ENCODE measurements around the gene SRD5A3.

Gene SRD5A3

DNA sequence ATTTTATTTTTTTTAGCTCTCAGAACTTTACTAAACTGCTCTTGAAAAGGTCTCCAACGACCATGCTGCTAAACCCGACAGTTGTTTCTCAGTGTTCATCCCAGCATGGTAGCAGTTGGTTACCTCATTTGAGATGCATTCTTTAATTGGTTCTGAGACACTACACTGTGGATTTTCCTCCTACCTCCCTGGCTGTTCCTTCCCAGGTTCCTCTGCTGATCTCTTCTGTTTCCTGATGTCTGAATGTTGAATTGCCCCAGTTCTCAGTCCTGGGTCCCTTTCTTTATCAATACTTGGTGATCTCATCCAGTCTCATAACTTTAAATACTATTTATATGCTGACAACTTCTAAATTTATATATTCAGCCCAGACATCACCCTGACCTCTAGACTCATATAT, 30.7 kb downstream of the SRD5A3 start:
- DNase-seq (ENCODE audit: low read depth, low spot score) = no peak

DNA sequence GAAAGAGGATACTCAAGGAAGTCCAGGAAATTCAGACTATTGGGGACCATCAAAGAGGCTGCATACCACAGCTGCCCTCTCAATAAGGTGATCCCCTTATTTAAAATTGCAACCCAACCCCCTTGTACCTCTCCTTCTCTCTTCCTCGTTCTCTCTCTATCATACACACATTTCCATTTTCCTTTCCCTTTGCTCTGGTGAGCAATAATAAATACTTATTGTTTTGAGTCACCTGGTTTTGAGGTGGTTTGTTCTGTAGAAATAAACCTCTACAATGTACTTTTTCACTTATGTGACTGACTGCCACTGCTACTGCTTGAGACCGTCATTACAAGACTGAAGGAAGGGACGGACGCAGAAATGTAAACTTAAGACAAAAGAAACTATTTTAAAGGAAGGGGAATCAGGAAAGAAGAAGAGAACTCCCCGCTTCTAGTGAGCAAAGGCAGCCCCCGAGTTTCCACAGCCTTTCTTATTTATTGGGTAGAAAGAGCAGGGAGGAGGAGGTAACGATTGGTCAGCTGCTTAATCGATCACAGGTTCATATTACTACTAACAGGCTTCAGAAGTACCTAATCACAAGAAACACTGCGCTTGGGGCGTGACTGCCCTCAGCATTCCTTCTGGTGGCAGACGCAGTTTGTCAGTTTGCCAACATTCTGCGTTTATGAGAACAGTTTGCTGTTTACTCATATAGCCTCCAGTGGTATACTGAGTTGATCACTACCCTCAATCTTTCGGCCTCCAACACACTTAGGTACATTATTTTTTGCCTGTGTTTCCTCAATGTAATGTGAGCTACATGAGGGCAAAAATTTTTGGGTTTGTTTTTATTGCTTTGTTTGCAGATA, 32.8 kb downstream of the SRD5A3 start:
- no peak for DNase-seq (ENCODE audit: low read depth, low spot score)

DNA sequence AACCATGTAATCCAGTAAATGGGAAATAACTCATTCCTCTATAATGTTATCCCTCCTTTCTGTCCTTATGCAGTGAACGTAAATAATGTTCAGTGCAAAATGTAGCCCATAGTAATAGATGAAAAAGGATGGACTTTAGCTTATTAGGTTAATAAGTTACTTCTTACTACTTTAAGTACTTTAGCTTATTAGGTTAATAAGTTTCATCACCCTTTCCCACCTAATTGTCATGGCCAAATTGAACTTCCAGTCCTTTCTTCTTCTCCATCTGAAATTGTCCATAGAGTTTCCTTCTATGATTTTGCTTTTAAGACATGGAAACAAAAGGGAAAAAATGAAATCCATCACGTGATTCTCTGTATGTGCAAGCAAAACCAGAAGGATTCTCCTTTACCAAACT, 34.5 kb downstream of the SRD5A3 start:
- DNase-seq (ENCODE audit: low read depth, low spot score) = no peak

DNA sequence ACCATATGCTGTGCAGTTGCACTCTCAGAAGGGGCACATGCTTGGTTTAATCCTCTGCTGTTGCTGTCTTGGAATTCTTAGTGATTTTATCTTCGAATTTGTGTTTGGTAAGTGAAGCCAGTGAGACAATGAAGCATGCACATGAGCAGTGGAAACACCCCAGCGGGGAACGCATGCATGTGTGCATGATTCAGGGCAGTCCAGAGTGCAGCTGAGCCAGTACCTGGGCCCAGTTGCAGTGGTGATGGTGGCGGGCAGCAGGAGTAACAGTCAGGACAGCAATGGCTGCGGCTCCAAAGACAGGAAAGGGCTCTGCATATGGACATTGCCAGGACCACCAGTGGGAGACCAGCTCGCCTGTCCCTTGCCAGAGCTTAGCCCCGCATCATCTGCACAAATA, 35.5 kb downstream of the SRD5A3 start:
- no peak for DNase-seq (ENCODE audit: low read depth, low spot score)

DNA sequence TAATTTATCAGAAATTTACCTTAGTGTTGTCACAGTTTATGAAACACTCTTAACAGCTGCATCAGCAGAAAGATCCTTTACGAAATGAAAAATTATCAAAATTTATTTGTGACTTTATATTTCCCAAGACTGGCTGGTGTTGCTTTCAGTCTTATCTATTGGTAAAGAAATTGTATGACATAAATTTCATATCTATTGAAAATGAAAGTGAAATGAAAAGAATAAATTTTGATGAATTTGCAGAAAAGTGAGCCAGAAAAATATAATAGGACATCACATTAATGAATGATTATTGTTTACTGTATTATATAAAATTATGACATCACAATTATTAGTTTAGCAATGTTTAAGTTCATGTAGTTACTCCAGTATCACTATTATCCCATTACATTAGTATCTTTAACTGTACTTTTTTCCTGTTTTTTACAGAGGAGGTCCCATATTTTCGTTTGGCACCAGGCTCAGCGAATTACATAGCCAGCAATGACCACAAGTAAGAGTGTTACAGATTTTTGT, 36.5 kb downstream of the SRD5A3 start:
- DNase-seq (ENCODE audit: low read depth, low spot score) = no peak

DNA sequence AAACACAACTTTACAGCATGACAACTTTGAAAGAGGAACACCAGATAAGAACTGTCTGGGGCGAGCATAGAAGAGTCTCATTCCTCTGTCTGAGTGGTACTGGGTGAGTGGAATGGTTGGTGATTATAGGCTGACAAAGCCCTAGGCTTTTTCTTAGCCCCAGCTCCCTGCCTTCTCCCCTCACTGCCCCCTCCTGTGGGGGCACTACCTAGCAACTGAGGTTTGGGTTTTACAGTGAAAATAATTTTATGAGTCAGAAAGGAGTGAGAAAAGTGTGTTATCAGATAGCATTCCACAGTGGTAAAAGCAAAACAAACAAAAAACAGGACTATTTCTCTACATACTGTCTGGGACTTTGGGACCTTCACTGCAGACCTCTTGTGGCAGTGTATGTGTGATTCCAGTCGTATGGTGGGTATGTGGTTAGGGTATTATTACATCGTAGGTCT, 39.2 kb downstream of the SRD5A3 start:
- no peak for DNase-seq (ENCODE audit: low read depth, low spot score)

DNA sequence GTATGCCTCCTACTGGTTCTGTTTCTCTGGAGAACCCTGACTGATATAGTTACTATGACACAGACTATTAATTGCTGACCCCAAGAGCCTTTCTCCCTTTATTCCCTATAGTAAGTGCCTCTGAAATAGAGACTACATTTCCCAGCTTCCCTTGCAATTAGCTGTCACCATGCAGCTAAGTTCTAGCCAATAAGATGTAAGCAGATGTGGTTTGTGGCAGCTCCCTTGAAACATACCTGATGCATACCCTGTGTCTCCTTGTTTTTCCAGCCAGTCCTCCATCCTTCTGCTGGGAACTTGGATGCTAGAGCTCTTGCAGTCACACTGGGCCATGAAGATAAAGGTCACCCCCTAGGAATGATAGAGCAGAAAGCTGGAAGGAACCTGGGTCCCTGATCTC, 40.0 kb downstream of the SRD5A3 start:
- DNase-seq (ENCODE audit: low read depth, low spot score) = no peak

DNA sequence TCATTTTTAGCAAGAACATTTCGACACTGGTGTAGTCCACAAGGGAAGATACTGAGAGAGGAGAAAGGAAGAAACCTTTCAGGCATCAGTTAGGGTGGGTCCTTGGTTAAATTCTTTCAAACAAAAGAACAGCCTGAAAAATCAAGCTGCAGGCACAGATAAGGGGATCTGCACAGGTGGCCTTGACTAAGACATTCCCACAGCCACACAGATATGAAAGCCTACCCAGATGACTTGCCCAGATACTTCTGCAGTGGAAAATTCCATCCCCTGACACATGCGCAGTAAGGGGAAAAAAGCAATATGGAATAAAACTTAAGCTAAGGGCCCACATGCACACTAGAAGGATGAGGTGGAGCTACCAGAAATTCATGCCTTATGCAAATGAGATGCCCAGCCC, 40.8 kb downstream of the SRD5A3 start:
- DNase-seq (ENCODE audit: low read depth, low spot score) = no peak

DNA sequence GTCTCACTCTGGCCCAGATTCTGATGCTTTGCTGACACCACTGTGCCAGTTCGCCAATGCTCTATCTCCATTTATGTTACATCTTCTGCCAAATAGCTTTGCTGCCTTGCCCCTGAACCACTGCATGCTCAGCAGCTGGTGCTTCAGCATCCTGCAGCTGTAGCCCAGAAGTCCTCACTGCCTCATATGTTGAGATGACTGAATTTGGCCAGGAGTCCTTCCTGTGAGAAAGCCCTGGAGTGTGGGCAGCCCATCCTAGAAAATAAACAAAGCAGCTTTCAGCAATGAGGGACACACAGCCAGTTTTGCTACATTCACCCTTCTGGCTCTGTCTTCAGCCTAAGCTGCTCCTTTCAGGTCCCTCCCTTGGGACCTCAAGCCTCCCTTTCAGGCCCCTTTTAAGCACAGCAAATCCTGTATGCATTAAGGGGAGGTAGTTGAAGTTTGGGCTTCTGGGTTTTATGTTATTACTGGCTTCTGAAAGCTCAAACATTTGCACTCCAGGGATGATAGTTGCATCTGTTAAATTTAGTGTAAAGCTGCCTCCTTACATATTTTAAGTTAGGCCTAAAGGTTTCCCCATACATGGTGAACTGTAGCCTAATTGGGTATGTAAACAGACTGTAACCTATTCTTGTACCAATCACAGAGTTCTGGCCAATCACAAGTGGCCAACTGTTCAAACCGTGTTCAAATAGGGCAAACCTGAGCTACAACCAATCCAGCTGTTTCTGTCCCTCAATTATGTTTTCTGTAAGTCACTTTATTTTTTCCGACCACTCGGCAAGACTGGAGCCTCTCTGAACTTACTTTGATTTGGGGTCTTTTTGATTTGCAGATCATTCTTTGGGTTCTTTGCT, 47.6 kb downstream of the SRD5A3 start:
- DNase-seq (ENCODE audit: low read depth, low spot score) = no peak

DNA sequence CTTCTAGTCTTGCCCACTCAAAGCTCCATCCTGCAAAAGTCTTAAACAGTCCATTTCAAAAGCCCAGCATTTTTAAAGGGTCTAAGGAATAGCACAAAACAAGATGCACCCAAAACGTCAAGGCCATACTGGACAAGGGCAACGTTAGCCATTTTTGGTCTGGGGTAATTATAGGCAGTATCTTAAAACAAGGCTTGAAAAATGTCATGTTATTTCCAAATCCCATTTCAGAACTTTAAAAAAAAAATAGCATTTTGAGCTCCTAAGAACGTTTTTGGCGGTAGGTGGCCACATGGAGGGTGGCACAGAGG, 49.1 kb downstream of the SRD5A3 start:
- DNase-seq (ENCODE audit: low read depth, low spot score) = no peak

DNA sequence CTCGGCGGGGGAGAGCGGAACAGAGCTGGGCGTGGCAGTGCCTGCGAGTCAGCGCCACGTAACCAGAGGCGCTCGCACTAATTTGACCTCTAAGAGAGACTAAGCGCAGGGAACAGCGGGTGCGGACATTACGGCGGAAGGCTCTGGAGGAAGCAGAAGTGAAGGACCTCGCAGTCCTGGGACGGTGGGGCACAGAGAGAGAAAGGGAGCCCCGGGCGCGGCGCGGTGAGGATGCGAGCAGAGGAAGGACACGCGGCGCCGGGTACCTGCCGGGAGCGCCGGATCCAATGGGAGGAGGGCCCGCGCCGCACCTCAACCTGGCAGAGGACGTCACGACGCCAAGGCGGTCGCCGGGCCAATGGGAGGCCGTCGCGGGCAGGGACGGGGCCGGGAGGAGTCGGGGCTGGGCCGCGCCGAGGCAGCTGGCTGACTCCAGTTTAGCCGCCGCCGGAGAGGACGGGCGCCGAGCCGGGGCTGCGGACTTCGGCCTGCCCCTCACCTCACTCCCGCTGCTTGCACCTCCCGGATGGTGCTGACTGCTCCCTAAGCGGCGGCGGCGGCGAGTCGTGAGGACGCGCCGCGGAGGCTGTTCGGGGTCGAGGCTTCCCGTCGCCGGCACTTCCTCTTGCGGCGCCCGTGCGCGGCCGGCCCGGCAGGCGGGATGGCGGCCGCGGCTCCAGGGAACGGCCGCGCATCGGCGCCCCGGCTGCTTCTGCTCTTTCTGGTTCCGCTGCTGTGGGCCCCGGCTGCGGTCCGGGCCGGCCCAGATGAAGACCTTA, 49.7 kb downstream of the SRD5A3 start, which contains the start of gene TMEM165:
Gene TMEM165, plus strand, starts transcription at position 429 of the 779 bp plus-strand sequence. Its CDS starts 233 bp downstream, at position 662.
- DNase-seq (ENCODE audit: low read depth, low spot score) = peak; percentile 81

DNA sequence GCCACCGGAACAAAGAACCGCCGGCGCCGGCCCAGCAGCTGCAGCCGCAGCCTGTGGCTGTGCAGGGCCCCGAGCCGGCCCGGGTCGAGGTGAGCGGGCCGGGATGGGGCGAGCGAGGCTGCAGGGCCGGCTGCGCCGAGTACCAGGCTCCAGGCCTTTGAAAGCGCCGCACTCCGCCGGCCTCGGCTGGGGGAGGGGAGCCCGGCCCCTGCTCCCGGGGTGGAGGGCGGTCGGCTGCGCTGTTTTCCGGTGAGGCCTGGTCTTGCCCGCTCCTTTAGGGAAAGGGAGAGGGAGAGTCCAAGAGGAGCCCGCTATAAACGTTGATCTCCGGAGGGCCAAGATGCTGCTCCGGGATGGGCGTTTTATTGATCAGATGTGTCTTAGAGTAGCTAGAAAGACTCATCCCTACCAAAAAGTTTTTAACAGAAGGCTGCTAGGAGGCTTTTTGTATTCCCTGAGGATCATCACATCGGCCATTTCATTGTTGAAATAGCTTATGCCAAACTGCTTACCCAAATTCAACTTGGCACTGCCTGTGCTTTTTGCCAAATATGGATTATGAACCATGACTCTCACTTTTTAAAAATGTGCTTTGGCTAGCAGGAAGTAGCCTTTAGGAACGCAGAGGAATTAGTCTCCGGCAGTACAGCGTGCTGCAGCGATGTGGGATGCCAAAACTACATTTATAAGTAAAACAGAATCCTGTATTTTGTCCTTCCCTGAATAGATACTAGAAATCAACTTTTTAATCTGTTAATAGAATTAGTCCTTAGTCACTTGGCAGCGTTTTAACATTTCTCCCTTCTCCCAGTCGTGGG, 50.5 kb downstream of the SRD5A3 start:
- no peak for DNase-seq (ENCODE audit: low read depth, low spot score)

DNA sequence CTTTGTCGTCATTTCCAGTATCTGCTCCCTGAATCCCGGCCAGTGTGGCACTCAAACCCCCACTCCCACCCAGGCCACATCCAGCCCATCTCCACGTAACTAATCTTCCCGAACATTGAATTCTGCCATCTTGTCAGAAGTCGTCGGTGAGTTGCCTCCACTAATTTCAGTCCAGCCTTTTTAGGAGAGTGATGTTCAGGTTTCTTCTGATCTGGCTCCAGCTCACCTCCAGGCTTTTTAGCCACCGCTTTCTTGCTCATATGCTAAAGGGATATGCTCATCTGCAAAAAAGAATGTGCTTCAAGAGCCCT, 51.0 kb downstream of the SRD5A3 start:
- no peak for DNase-seq (ENCODE audit: low read depth, low spot score)

DNA sequence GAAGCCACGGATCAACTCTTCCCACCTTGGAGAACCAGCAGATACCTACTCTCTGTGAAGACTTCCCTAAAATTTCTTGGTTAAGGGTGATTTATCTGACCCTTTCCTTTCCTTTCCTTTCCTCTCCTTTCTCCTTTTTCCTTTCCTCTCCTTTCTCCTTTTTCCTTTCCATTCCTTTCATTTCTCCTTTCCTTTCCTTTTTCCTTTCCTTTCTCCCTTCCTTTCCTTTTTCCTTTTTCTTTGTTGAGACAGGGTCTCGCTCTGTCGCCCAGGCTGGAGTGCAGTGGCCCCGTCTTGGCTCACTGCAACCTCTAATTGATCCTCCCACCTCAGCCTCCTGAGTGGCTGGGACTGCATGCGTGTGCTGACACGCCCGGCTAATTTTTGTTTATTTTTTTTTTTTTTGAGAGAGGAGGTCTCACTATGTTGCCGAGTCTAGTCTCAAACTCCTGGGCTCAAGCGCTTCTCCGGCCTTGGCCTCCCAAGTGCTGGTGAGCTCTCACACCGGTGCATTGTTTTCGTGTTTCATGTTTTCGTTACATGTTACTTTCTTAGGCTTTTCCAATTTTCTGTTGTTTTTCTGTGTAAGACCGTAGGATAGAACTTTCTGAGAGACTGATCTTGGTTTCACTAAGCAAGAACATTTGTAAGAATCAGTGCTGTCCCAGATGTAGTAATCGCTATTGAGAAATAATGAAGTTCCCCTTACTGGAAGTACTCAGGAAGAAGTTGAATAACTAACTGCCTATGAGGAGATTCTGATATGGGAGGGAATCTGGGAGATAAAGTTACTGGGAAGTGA, 51.7 kb downstream of the SRD5A3 start:
- DNase-seq (ENCODE audit: low read depth, low spot score) = no peak

DNA sequence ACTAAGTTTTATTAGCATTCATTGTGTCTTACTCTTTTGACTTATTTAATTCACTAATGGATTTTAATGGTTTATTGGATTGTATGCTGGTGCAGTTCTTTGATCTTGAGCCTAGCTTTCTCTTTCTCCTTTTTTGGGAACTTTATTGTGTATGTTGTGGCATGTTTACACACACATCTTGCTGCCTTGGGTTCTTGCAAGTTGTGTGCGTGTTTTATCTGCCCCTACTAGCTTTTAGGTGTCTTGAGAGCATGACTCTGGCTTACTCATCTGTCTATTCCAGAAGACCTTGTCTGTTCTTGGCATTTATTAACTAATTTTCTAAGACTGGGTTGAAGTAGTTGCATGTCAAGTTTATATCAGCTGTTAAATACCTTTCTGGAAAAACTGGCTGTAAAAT, 52.4 kb downstream of the SRD5A3 start:
- no peak for DNase-seq (ENCODE audit: low read depth, low spot score)

DNA sequence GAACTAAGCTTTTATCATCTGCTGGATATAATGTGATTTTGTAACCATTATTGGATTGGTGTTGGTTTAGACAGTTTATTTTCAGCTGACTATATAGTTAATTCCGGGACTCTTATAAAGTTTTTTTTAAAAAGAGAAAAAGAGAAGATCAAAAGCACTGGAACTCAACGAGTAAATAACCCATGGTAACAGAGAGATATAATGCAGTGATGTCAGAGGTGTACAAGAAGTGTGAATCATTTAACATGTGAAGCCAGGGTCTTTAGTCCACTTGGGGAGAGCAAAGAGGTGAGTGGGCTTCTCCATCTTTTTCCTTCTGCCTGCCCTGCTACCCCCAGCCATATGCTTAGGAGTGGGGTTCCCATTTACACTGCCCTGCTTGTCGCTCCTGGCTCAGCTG, 52.9 kb downstream of the SRD5A3 start:
- no peak for DNase-seq (ENCODE audit: low read depth, low spot score)

DNA sequence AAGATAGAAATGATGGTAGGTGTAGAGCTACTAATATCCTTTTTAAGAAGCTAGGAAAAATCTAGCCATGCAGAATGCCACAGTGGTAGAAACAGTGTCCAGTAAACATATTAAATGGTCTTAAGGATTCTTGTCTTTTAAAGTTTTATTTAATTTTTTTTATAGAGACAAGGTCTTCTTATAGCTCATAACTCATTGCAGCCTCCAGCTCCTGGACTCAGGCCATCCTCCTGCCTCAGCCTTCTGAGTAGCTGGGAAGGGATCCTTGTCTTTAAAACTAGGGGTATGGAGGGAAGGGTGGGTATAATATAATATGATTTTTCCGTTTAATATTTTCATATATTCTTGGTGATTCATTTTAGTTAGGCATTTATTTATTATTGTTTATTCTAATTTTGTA, 53.5 kb downstream of the SRD5A3 start:
- no peak for DNase-seq (ENCODE audit: low read depth, low spot score)

DNA sequence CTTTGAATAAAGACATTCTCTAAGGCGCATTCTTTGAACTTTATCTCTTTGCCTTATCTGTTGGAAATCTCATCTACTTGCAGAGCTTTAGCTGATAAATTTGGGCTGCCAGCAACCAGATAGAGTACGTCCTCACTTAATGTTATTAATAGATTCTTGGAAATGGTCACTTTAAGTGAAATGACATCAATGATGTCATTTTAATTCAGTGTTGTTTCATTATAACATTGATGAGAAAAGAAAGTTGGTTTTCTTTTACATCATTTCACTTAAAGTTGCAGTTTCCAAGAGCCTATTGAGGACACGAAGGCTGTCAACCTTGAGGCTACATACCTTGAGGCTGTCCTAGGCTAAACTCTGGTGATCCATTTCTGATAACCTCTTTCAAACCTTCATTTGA, 59.0 kb downstream of the SRD5A3 start:
- DNase-seq (ENCODE audit: low read depth, low spot score) = no peak

DNA sequence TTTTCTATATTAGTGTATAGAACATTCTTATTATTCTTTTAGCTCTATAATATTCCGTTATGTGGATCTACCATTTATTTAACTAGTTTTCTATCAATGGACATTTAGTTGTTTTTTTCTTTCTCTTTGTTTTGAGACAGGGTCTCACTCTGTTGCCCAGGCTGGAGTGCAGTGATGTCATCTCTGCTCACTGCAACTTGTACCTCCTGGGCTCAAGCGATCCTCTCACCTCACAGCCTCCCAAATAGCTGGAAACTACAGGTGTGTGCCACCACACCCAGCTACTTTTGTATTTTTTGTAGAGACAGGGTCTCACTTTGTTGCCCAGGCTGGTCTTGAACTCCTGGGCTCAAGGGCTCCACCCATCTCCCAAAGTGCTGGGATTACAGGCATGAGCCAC, 60.5 kb downstream of the SRD5A3 start:
- DNase-seq (ENCODE audit: low read depth, low spot score) = no peak

DNA sequence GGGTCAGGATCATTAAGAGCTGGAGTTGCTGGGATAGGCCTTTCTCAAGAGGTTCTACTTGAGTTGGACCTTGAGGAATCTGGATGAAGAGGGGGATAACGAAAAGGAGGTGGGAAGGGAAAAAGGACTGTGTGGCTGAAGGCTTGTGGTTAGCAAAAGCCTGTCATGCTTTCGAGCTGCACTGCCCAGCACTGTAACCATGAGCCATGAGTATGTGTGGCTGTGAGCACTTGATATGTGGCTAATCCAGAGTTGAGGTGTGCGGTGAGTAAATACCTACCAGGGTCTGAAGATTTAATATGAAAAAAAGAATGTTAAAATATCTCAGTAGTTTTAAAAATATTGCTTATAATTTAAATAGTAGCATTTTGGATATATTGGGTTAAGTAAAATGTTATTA, 61.1 kb downstream of the SRD5A3 start:
- no peak for DNase-seq (ENCODE audit: low read depth, low spot score)
